H1 (cell line): ENCODE results near the gene RABEPK. TPM values are rescaled to one million over a fixed set of nuclear protein-coding genes. Genes with fewer than 3 reads are reported as not detected.

Experiments
- ASH2L ChIP-seq: fragments of 200-600, 300-600 bp; sonication (generic); IDR thresholded peaks from one replicate; pipeline ENCODE4 v1.7.1; 2017; ENCODE audit warnings: low read length
- CBX8 ChIP-seq: fragments of 300-800, 300-1000 bp; sonication (generic); IDR thresholded peaks from 2 replicates; pipeline ENCODE4 v1.7.1; 2016; ENCODE audit warnings: low read depth, low read length, borderline replicate concordance
- CEBPB ChIP-seq: IDR thresholded peaks from 2 replicates; pipeline ENCODE4 v1.6.1; 2012; ENCODE audit warnings: low read depth, low read length
- EZH2 ChIP-seq: fragments of 200-600 bp; sonication (generic); IDR thresholded peaks from 2 replicates; pipeline ENCODE4 v1.7.1; 2012; ENCODE audit warnings: low read depth, mild to moderate bottlenecking, moderate library complexity, low read length, inconsistent platforms; ENCODE audit not compliant: severe bottlenecking
- GTF2F1 ChIP-seq: IDR thresholded peaks from 2 replicates; pipeline ENCODE4 v1.6.1; 2012; ENCODE audit warnings: low read depth, low read length, improper control_type of control experiment, borderline replicate concordance
- JUN ChIP-seq: IDR thresholded peaks from 2 replicates; pipeline ENCODE4 v1.6.1; 2011; ENCODE audit warnings: low read depth, mild to moderate bottlenecking, improper control_type of control experiment, low read length
- KDM1A ChIP-seq: fragments of 200-600, 300-600 bp; sonication (generic); IDR thresholded peaks from 2 replicates; pipeline ENCODE4 v1.7.1; 2016; ENCODE audit warnings: mild to moderate bottlenecking, low read length, borderline replicate concordance
- polyA plus RNA-seq, 7 experiments: library from polyadenylated mRNA; depleted of rRNA in 3 of 7; stranded (reverse) in 5 of 7; unstranded in 2 of 7; fragments of >200 nt in 5 of 7; fragments of 200-250 nt in 2 of 7; gene quantifications; 1 replicate in 5 of 7; 2 replicates in 1 of 7; 4 replicates in 1 of 7; pipeline versions ENCODE4 v1.2.1 to v1.2.3, GENCODE V29; 2011 to 2013; ENCODE audit warnings: missing spikeins in 2 of 7, mixed read lengths in 2 of 7
- total RNA-seq: library from RNA; stranded (reverse); fragmentation: NEBNext Ultra II Directional; extraction: Animal tissue kit (Norgen Biotek cat#: 25700); gene quantifications from 2 replicates; pipeline ENCODE4 v1.2.1, GENCODE V29; 2021
- TF ChIP-seq, protein P1 (sequence below): IDR thresholded peaks from 2 replicates; pipeline ENCODE4 v1.6.1; 2012; ENCODE audit warnings: inconsistent platforms

RABEPK gene
- total and polyA plus RNA-seq, 2 of the 8 experiments (the other 6 are each of a cell fraction or from before 2014, with no cell fraction given) = 26.3 to 34.3 TPM

DNA sequence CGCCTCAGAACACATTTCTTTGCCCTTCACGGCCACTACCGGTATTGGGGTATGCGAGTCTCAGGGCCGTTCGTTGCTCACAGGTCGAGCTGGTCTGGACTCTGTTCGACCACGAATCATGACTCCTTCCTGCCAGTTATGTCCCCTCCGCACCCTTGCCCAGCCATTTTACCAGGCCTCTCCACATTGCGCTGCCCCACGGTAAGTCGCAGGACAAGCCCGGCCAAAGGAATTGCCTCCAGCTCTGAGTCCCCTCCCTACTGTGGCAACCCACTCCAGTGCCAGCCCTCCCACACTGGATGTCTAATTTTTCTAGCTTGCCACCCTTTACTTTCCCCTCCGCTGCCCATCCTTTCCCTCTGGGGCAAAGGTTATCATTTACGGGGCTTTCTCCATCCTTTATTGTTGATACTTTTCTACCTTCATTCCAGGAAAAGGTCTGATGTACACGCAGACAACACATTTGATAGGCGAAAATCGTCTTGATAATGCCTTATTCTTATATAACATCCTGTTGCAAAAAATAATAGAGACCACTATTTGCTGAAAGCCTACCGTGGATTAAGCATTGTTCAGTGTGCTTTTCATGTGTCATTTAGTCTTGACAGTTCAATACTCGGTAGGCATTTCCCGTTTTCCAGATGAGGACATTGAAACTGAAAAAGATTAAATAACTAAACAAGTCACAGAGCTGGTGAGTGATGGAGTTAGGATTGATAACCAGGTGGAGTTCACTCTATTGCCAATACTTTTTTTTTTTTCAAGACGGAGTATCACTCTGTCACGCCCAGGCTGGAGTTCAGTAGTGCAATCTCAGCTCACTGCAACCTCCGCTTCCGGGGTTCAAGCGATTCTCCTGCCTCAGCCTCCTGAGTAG is 41.8 kb downstream of the RABEPK start (continued):
- TF ChIP-seq EZH2 = no peak
- no peak for TF ChIP-seq GTF2F1
- TF ChIP-seq CEBPB = no peak
- TF ChIP-seq, protein P1, sequence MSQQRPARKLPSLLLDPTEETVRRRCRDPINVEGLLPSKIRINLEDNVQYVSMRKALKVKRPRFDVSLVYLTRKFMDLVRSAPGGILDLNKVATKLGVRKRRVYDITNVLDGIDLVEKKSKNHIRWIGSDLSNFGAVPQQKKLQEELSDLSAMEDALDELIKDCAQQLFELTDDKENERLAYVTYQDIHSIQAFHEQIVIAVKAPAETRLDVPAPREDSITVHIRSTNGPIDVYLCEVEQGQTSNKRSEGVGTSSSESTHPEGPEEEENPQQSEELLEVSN = no peak
- no peak for TF ChIP-seq KDM1A
- no peak for TF ChIP-seq JUN
- no peak for TF ChIP-seq CBX8
- no peak for TF ChIP-seq ASH2L
- TF ChIP-seq, all 59 proteins: peak for 2
